GM21367 (cell line): ENCODE results near the gene CHEK2.
"Not testable (repeated sequence)": the region's sequence is repeated elsewhere in the genome, so short reads cannot be mapped to it uniquely, and the experiment has no call there.

ENCODE experiments used
- ATAC-seq: cut with Tn5 transposase; IDR thresholded peaks from one replicate; pipeline ENCODE4 v1.9.1; 2021; ENCODE audit not compliant: unreplicated experiment

The CHEK2 gene

GRCh38 chr22:28742562-28742962 is 942 bp upstream of the CHEK2 start:
- ATAC-seq = no peak

- ATAC-seq = no peak
Measured at GRCh38 chr22:28741200-28741784, 328 bp downstream of the CHEK2 start.

- ATAC-seq = not testable (repeated sequence)
Measured at GRCh38 chr22:28738876-28739275, 2.7 kb downstream of the CHEK2 start.

GRCh38 chr22:28737701-28738100 is 3.9 kb downstream of the CHEK2 start:
- ATAC-seq = no peak

GRCh38 chr22:28736301-28737155 is 5.1 kb downstream of the CHEK2 start:
- no peak for ATAC-seq

- no peak for ATAC-seq
Measured at GRCh38 chr22:28734393-28734792, 7.2 kb downstream of the CHEK2 start.

- no peak for ATAC-seq
Measured at GRCh38 chr22:28730179-28730578, 11.4 kb downstream of the CHEK2 start.

GRCh38 chr22:28728621-28729313 is 12.9 kb downstream of the CHEK2 start:
- no peak for ATAC-seq

GRCh38 chr22:28728002-28728401 is 13.6 kb downstream of the CHEK2 start:
- no peak for ATAC-seq

GRCh38 chr22:28718044-28718443 is 23.6 kb downstream of the CHEK2 start:
- ATAC-seq = no peak

GRCh38 chr22:28716686-28717085 is 24.9 kb downstream of the CHEK2 start:
- no peak for ATAC-seq

GRCh38 chr22:28715611-28716010 is 26.0 kb downstream of the CHEK2 start:
- ATAC-seq = no peak

- ATAC-seq = no peak
Measured at GRCh38 chr22:28714043-28714628, 27.5 kb downstream of the CHEK2 start.

GRCh38 chr22:28711820-28712777 is 29.5 kb downstream of the CHEK2 start:
- no peak for ATAC-seq

GRCh38 chr22:28711341-28711740 is 30.3 kb downstream of the CHEK2 start:
- no peak for ATAC-seq

GRCh38 chr22:28710576-28711191 is 30.9 kb downstream of the CHEK2 start:
- ATAC-seq = no peak

GRCh38 chr22:28710107-28710506 is 31.5 kb downstream of the CHEK2 start:
- no peak for ATAC-seq

GRCh38 chr22:28706845-28707244 is 34.8 kb downstream of the CHEK2 start:
- no peak for ATAC-seq

GRCh38 chr22:28703436-28703835 is 38.2 kb downstream of the CHEK2 start:
- no peak for ATAC-seq

GRCh38 chr22:28702891-28703290 is 38.7 kb downstream of the CHEK2 start:
- ATAC-seq = no peak
